GM19372 (cell line): ENCODE measurements around the gene DENND5B.
"Not testable (repeated sequence)": the region's sequence is repeated elsewhere in the genome, so short reads cannot be mapped to it uniquely, and the experiment has no call there.

Experiments used
- ATAC-seq: cut with Tn5 transposase; IDR thresholded peaks from one replicate; pipeline ENCODE4 v1.9.1; 2021; ENCODE audit warnings: mild to moderate bottlenecking, low read depth, moderate library complexity; ENCODE audit not compliant: unreplicated experiment

DENND5B gene

GRCh38 chr12:31594681-31595080 lies 3.7 kb upstream of the DENND5B start:
- no peak for ATAC-seq

- ATAC-seq: peak; percentile 17
Observed at GRCh38 chr12:31591380-31591901, 505 bp upstream of the DENND5B start.

- ATAC-seq: peak; percentile 27
Observed at GRCh38 chr12:31589904-31590641, 863 bp downstream of the DENND5B start.

GRCh38 chr12:31589598-31589903 lies 1.4 kb downstream of the DENND5B start:
- ATAC-seq: peak; percentile 29

- ATAC-seq: no peak
Observed at GRCh38 chr12:31588976-31589375, 2.0 kb downstream of the DENND5B start.

- ATAC-seq: no peak
Observed at GRCh38 chr12:31586728-31587127, 4.2 kb downstream of the DENND5B start.

- no peak for ATAC-seq
Observed at GRCh38 chr12:31585895-31586294, 5.0 kb downstream of the DENND5B start.

- no peak for ATAC-seq
Observed at GRCh38 chr12:31585271-31585670, 5.7 kb downstream of the DENND5B start.

GRCh38 chr12:31584782-31585181 lies 6.2 kb downstream of the DENND5B start:
- no peak for ATAC-seq

GRCh38 chr12:31583878-31584277 lies 7.1 kb downstream of the DENND5B start:
- ATAC-seq: no peak

- ATAC-seq: no peak
Observed at GRCh38 chr12:31582155-31582554, 8.8 kb downstream of the DENND5B start.

GRCh38 chr12:31578632-31579031 lies 12.3 kb downstream of the DENND5B start:
- no peak for ATAC-seq

GRCh38 chr12:31574803-31575575 lies 15.9 kb downstream of the DENND5B start:
- ATAC-seq: no peak

GRCh38 chr12:31574367-31574766 lies 16.6 kb downstream of the DENND5B start:
- not testable (repeated sequence) for ATAC-seq

- ATAC-seq: no peak
Observed at GRCh38 chr12:31572900-31573600, 17.9 kb downstream of the DENND5B start.

GRCh38 chr12:31570880-31571279 lies 20.1 kb downstream of the DENND5B start:
- no peak for ATAC-seq

- not testable (repeated sequence) for ATAC-seq
Observed at GRCh38 chr12:31569517-31569916, 21.4 kb downstream of the DENND5B start.

GRCh38 chr12:31568498-31568897 lies 22.4 kb downstream of the DENND5B start:
- no peak for ATAC-seq

GRCh38 chr12:31567029-31567428 lies 23.9 kb downstream of the DENND5B start:
- no peak for ATAC-seq

GRCh38 chr12:31566547-31566946 lies 24.4 kb downstream of the DENND5B start:
- ATAC-seq: no peak
